Osteocyte (in vitro differentiated cells): ENCODE results near the gene PDE3A. TPM values are rescaled to one million over a fixed set of nuclear protein-coding genes. Genes with fewer than 3 reads are reported as not detected.
A peak's percentile ranks its signal among the peaks of the same experiment; 100 is the strongest.
"Not testable (repeated sequence)": the region's sequence is repeated elsewhere in the genome, so short reads cannot be mapped to it uniquely, and the experiment has no call there.

ENCODE experiments used
- DNase-seq: peaks from one replicate; pipeline ENCODE4 v3.0.0; 2021; ENCODE audit warnings: mixed read lengths; ENCODE audit not compliant: unreplicated experiment; ENCODE audit errors: extremely low spot score
- H3K27ac Mint-ChIP-seq: one replicate; pipeline ENCODE4 v1.8.0; 2021; ENCODE audit warnings: mild to moderate bottlenecking, mixed read lengths; ENCODE audit not compliant: unreplicated experiment
- H3K27me3 Mint-ChIP-seq: one replicate; pipeline ENCODE4 v1.8.0; 2021; ENCODE audit warnings: mixed read lengths; ENCODE audit not compliant: unreplicated experiment
- H3K36me3 Mint-ChIP-seq: one replicate; pipeline ENCODE4 v1.8.0; 2021; ENCODE audit warnings: mixed read lengths; ENCODE audit not compliant: unreplicated experiment
- H3K4me1 Mint-ChIP-seq: one replicate; pipeline ENCODE4 v1.8.0; 2021; ENCODE audit warnings: mixed read lengths; ENCODE audit not compliant: unreplicated experiment
- H3K4me3 Mint-ChIP-seq: one replicate; pipeline ENCODE4 v1.8.0; 2021; ENCODE audit warnings: mild to moderate bottlenecking, moderate library complexity, mixed read lengths; ENCODE audit not compliant: unreplicated experiment
- H3K9me3 Mint-ChIP-seq: one replicate; pipeline ENCODE4 v1.8.0; 2021; ENCODE audit warnings: mixed read lengths; ENCODE audit not compliant: unreplicated experiment
- total RNA-seq: library from RNA; stranded (reverse); gene quantifications from 2 replicates; pipeline ENCODE4 v1.2.1, GENCODE V29; 2021
- TF ChIP-seq, protein P1 (sequence below): fragments of 200-600 bp; sonication (generic); IDR thresholded peaks from 2 replicates; pipeline ENCODE4 v1.5.0; 2021; ENCODE audit warnings: antibody characterized with exemption, mild to moderate bottlenecking, moderate library complexity

The PDE3A gene
- total RNA-seq, 1 donor from 2014 or later: 27.8 TPM

DNA sequence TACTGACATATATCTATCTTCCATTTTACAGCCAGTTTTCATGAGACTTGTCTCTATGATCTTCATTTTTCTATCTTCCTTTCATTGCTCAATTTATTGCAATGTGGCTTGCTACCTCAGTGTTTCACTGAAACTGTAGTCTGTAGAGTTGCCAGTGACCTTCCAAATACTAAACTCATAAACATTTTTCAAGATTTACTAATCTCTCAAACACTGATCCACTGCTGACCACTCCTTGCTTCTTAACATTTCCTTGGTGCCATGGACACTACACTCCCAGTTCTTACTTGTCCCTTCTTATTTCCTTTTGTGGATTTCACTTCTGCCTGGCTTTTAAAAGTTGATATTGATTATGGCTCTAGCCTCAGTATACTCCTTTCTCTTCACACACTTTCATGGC, 231.4 kb downstream of the PDE3A start:
- no peaks in the 10 kb centered on the region for H3K27me3 Mint-ChIP-seq
- H3K4me1 Mint-ChIP-seq: peaks cover 29% of the 10 kb centered on the region
- DNase-seq: no peak

GRCh38 chr12:20601668-20602280, 233.4 kb downstream of the PDE3A start:
- Mint-ChIP-seq H3K27ac (peak overlapping the region; percentile 77), H3K4me3 (no peak overlapping the region), H3K36me3 (no peaks in the 10 kb centered on the region), H3K9me3 (no peaks in the 10 kb centered on the region), H3K27me3 (no peaks in the 10 kb centered on the region), H3K4me1 (peaks cover 29% of the 10 kb centered on the region)
- no peak for DNase-seq
- TF ChIP-seq, protein P1, sequence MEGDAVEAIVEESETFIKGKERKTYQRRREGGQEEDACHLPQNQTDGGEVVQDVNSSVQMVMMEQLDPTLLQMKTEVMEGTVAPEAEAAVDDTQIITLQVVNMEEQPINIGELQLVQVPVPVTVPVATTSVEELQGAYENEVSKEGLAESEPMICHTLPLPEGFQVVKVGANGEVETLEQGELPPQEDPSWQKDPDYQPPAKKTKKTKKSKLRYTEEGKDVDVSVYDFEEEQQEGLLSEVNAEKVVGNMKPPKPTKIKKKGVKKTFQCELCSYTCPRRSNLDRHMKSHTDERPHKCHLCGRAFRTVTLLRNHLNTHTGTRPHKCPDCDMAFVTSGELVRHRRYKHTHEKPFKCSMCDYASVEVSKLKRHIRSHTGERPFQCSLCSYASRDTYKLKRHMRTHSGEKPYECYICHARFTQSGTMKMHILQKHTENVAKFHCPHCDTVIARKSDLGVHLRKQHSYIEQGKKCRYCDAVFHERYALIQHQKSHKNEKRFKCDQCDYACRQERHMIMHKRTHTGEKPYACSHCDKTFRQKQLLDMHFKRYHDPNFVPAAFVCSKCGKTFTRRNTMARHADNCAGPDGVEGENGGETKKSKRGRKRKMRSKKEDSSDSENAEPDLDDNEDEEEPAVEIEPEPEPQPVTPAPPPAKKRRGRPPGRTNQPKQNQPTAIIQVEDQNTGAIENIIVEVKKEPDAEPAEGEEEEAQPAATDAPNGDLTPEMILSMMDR: peak; percentile 71

More for the DNA sequence above, 231.4 kb downstream of the PDE3A start:
- Mint-ChIP-seq H3K27ac (no peak overlapping the region), H3K36me3 (no peaks in the 10 kb centered on the region), H3K9me3 (no peaks in the 10 kb centered on the region), H3K4me3 (no peak overlapping the region)
- TF ChIP-seq, protein P1: no peak

- no peak for DNase-seq
- peaks cover 28% of the 10 kb centered on the region for H3K4me1 Mint-ChIP-seq
- H3K27me3 Mint-ChIP-seq: no peaks in the 10 kb centered on the region
- H3K36me3 Mint-ChIP-seq: no peaks in the 10 kb centered on the region
- no peaks in the 10 kb centered on the region for H3K9me3 Mint-ChIP-seq
- peak overlapping the region; percentile 77 for H3K27ac Mint-ChIP-seq
- H3K4me3 Mint-ChIP-seq: no peak overlapping the region
- TF ChIP-seq, protein P1: no peak
Observed at GRCh38 chr12:20602641-20603391, 234.5 kb downstream of the PDE3A start.

GRCh38 chr12:20604408-20605067, 236.2 kb downstream of the PDE3A start:
- no peaks in the 10 kb centered on the region for H3K9me3 Mint-ChIP-seq
- peaks cover 31% of the 10 kb centered on the region for H3K4me1 Mint-ChIP-seq
- no peak overlapping the region for H3K4me3 Mint-ChIP-seq
- no peak overlapping the region for H3K27ac Mint-ChIP-seq
- H3K36me3 Mint-ChIP-seq: no peaks in the 10 kb centered on the region
- TF ChIP-seq, protein P1: no peak
- DNase-seq: no peak
- no peaks in the 10 kb centered on the region for H3K27me3 Mint-ChIP-seq

DNA sequence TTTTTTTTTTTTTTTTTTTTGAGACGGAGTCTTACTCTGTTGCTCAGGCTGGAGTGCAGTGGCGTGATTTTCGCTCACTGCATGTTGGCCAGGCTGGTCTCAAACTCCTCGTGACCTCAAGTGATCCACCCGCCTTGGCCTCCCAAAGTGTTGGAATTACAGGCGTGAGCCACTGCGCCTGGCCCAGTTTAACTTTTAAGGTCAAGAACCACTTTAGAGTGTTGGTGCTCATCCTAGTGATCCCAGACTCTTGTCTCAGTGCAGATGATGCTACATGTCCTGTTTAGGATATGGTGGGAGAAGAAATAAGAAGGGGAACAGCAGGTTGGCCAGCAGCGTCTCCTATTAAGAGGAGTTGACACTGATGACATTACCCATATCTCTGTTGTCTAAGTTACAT, 246.7 kb downstream of the PDE3A start:
- not testable (repeated sequence) for H3K27me3 Mint-ChIP-seq, H3K4me3 Mint-ChIP-seq, H3K27ac Mint-ChIP-seq, DNase-seq, H3K9me3 Mint-ChIP-seq
- peaks cover 23% of the 10 kb centered on the region for H3K36me3 Mint-ChIP-seq
- peaks cover 15% of the 10 kb centered on the region for H3K4me1 Mint-ChIP-seq
